Measurements from ENCODE around the gene RBM38.

- no peak for TF ChIP-seq IKZF1 (conservative IDR thresholded peaks at IDR 0.05)
- TF ChIP-seq FOXM1 (IDR thresholded peaks at IDR 0.05; ENCODE audit: low read depth, low read length): no peak
- no peak for TF ChIP-seq EGR1 (IDR thresholded peaks at IDR 0.05; ENCODE audit: borderline replicate concordance in 1 of 2, low read depth in 2 of 2, low read length in 2 of 2)
- 0 out of 2 replicates have a peak, but pooled peaks have one; percentile 31 for TF ChIP-seq POLR2A (IDR thresholded peaks at IDR 0.05; ENCODE audit: low read depth, low read length)
- TF ChIP-seq MEF2A (IDR thresholded peaks at IDR 0.05; ENCODE audit: insufficient read depth, low read depth, low read length): no peak
- TF ChIP-seq YY1 (IDR thresholded peaks at IDR 0.05; ENCODE audit: low read depth, low read length): no peak
- no peak for TF ChIP-seq CHD4 (IDR thresholded peaks at IDR 0.05)
- TF ChIP-seq SREBF2 (IDR thresholded peaks at IDR 0.05; ENCODE audit: low read length): no peak
- TF ChIP-seq FOS (IDR thresholded peaks at IDR 0.05; ENCODE audit: borderline replicate concordance, extremely low read depth, insufficient read length): no peak
- no peak for TF ChIP-seq PAX8 (IDR thresholded peaks at IDR 0.05)
- TF ChIP-seq RAD51 (IDR thresholded peaks at IDR 0.05): no peak
- TF ChIP-seq, protein P1, sequence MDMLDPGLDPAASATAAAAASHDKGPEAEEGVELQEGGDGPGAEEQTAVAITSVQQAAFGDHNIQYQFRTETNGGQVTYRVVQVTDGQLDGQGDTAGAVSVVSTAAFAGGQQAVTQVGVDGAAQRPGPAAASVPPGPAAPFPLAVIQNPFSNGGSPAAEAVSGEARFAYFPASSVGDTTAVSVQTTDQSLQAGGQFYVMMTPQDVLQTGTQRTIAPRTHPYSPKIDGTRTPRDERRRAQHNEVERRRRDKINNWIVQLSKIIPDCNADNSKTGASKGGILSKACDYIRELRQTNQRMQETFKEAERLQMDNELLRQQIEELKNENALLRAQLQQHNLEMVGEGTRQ (IDR thresholded peaks at IDR 0.05; ENCODE audit: borderline replicate concordance, low read depth, low read length): no peak
- TF ChIP-seq POLR2AphosphoS5 (IDR thresholded peaks at IDR 0.05; ENCODE audit: low read length): no peak
- TF ChIP-seq, protein P2, sequence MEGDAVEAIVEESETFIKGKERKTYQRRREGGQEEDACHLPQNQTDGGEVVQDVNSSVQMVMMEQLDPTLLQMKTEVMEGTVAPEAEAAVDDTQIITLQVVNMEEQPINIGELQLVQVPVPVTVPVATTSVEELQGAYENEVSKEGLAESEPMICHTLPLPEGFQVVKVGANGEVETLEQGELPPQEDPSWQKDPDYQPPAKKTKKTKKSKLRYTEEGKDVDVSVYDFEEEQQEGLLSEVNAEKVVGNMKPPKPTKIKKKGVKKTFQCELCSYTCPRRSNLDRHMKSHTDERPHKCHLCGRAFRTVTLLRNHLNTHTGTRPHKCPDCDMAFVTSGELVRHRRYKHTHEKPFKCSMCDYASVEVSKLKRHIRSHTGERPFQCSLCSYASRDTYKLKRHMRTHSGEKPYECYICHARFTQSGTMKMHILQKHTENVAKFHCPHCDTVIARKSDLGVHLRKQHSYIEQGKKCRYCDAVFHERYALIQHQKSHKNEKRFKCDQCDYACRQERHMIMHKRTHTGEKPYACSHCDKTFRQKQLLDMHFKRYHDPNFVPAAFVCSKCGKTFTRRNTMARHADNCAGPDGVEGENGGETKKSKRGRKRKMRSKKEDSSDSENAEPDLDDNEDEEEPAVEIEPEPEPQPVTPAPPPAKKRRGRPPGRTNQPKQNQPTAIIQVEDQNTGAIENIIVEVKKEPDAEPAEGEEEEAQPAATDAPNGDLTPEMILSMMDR (IDR thresholded peaks at IDR 0.05 in 2 of 3, conservative IDR thresholded peaks at IDR 0.05 in 1 of 3; ENCODE audit: control insufficient read depth in 2 of 3, extremely low read depth in 1 of 3, insufficient read depth in 1 of 3, low read depth in 3 of 3, low read length in 3 of 3): no peak
Observed at GRCh38 chr20:57372581-57373350, 18.4 kb upstream of the RBM38 start.

Measured in GM12878 (cell line).